Motor neuron (in vitro differentiated cells): ENCODE data around the gene FMNL2. TPM values are rescaled to one million over a fixed set of nuclear protein-coding genes. Genes with fewer than 3 reads are reported as not detected.

ENCODE experiments used
- ATAC-seq, 8 experiments: fragments of 200-7000 bp; cut with Tn5 transposase; replicated peaks in 6 of 8; 2 replicates each; pipeline ENCODE4 v1.8.0; 2021; ENCODE audit warnings: mild to moderate bottlenecking in 8 of 8, moderate library complexity in 8 of 8
- H3K27ac ChIP-seq, 2 donors: fragments of 250-450 bp; sonication (Bioruptor Pico); 2 replicates each; pipeline ENCODE4 v1.9.0; 2021; ENCODE audit warnings: antibody characterized with exemption in 2 of 2, mild to moderate bottlenecking in 2 of 2, moderate library complexity in 1 of 2
- H3K4me1 ChIP-seq, 2 donors: fragments of 250-450 bp; sonication (Bioruptor Pico); replicated peaks in 1 of 2; 2 replicates each; pipeline ENCODE4 v1.6.1; 2021; ENCODE audit warnings: antibody characterized with exemption in 2 of 2, mild to moderate bottlenecking in 2 of 2, moderate library complexity in 1 of 2
- H3K4me3 ChIP-seq, 5 donors: fragments of 250-450 bp; sonication (Bioruptor Pico); 2 replicates each; pipeline ENCODE4 v1.9.0; 2021; ENCODE audit warnings: antibody characterized with exemption in 5 of 5, mild to moderate bottlenecking in 5 of 5, moderate library complexity in 4 of 5
- WGBS, 10 experiments: fragments of 450-650 bp; shearing (Covaris generic); methylation state at CpG; one replicate each; pipeline ENCODE4 v1.0.0; 2022; 5-methylcytosine and 5-hydroxymethylcytosine counted together
- in situ Hi-C, 9 experiments: fragments of 400-800 bp; cut with MboI; loops; one replicate each; pipeline ENCODE4 v1.15.0; 2021; ENCODE audit warnings: low sequenced_read_pairs in 9 of 9, low pct_unique_long_range_greater_than_20kb in 2 of 9; ENCODE audit not compliant: unreplicated experiment in 9 of 9
- total RNA-seq, 8 experiments: library from RNA; unstranded; fragments of 300-600 nt; gene quantifications; 2 replicates each; pipeline versions ENCODE4 v1.2.3 to v1.2.4, GENCODE V29; 2022

Gene FMNL2
- total RNA-seq, 8 experiments from 2014 or later = 28.9 to 179 (median 64.2) TPM

DNA sequence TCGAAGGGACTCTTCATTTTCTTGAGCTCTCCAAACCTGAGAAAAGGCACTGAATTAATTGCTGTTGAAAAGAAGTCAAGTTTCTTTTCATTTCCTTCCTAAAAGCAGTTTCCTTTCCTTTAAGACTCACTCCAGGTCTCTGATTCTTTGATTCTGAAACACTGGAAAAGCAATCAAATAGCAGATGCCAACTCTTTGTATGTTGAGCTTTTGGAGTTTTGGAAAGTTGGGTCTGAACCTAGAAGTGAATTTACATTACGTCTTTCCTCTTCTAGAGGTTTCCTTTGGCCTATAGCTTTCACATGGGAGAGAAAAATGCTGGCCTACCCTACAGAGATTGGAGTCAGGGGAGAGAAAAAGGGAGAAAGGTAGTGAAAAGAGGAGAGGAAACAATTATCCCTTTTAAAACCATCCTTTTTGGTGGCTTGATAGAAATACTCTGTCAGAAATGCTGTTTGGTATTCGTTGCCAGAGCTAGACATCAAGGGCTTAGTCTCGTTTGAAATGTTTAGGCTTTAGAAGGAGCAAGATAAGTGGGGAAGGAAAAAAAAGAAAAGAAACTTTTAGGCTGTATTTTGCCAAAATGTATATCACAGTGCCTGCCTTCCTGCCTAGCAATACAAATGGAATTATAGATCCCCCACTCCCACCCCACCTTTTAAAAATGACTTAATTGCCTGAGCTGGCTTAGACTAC, 194.6 kb downstream of the FMNL2 start:
- no peak overlapping the region for H3K4me3 ChIP-seq
- no peak overlapping the region for H3K27ac ChIP-seq
- ATAC-seq = no peak
- WGBS, 10 experiments = 50 to 96% (median 78%) methylated on average over 1 to 4 of the region's 4 CpGs
- peaks cover 0 to 3% of the 10 kb centered on the region in 2 donors for H3K4me1 ChIP-seq
- in situ Hi-C loops = no loop called here

GRCh38 chr2:152532241-152532640, 197.3 kb downstream of the FMNL2 start:
- H3K4me1 ChIP-seq = peaks cover 2 to 22% of the 10 kb centered on the region in 2 donors
- no peak overlapping the region for H3K4me3 ChIP-seq
- no peak for ATAC-seq
- 25 to 100% (median 96%) methylated on average over 1 to 3 of the region's 3 CpGs for WGBS, 10 experiments
- in situ Hi-C loops = no loop called here
- no peak overlapping the region for H3K27ac ChIP-seq

- peaks cover 2 to 22% of the 10 kb centered on the region in 2 donors for H3K4me1 ChIP-seq
- 37 to 81% (median 64%) methylated on average over 2 to 7 of the region's 7 CpGs for WGBS, 10 experiments
- no peak overlapping the region for H3K4me3 ChIP-seq
- in situ Hi-C loops = no loop called here
- no peak overlapping the region for H3K27ac ChIP-seq
- ATAC-seq = no peak
Observed at GRCh38 chr2:152534460-152535135, 199.6 kb downstream of the FMNL2 start.

GRCh38 chr2:152537081-152537651, 202.2 kb downstream of the FMNL2 start:
- in situ Hi-C loops = no loop called here
- WGBS, 10 experiments = 48 to 95% (median 83%) methylated on average over 1 to 9 of the region's 9 CpGs
- H3K27ac ChIP-seq = no peak overlapping the region
- H3K4me1 ChIP-seq = peaks cover 2 to 22% of the 10 kb centered on the region in 2 donors
- no peak overlapping the region for H3K4me3 ChIP-seq
- ATAC-seq = no peak

GRCh38 chr2:152539424-152539823, 204.4 kb downstream of the FMNL2 start:
- in situ Hi-C loops = no loop called here
- no peak for ATAC-seq
- Histone ChIP-seq H3K4me3 (no peak overlapping the region), H3K4me1 (peaks cover 14 to 27% of the 10 kb centered on the region in 2 donors), H3K27ac (no peak overlapping the region)
- WGBS, 10 experiments = 86 to 100% (median 100%) methylated on average over 1 to 2 of the region's 2 CpGs; no CpG with 5 or more reads in 4 of the 10 experiments

- 33 to 100% (median 93%) methylated on average over 1 to 2 of the region's 3 CpGs; no CpG with 5 or more reads in 2 of the 10 experiments for WGBS, 10 experiments
- Histone ChIP-seq H3K4me3 (no peak overlapping the region), H3K27ac (no peak overlapping the region), H3K4me1 (peaks cover 13 to 21% of the 10 kb centered on the region in 2 donors)
- no peak for ATAC-seq
- in situ Hi-C loops = no loop called here
Observed at GRCh38 chr2:152541712-152542111, 206.7 kb downstream of the FMNL2 start.

DNA sequence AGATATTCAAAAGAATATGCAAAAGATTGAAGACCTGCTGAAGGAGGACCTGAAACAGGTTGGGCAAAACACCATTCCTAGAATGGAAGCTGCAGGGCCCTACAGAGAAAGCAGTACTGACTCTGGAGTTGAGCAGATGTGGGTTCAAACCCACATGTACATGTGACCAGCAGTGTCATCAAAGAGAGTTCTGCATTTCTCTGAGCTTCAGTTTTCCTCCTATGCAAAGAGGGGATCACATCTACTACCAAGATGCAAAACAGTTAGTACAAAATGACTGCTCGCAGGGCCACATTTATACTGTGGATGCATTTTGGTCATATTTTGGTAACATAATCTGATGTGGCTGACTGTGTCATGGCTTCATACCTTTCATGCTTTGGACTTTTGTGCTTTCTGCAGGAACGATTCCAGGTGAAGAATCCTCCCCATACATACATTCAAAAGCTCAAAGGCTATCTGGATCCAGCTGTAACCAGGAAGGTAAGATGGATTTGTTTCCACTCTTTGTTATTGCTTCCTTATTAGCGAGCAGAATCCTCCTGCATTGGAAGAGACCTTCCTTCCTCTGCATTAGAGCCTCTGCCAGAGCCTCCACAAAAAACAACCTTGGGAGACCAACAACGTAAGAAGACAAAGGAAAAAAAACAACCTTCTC, 207.5 kb downstream of the FMNL2 start:
- no peak for ATAC-seq
- WGBS, 10 experiments = 0 to 100% (median 80%) methylated on average over 1 to 4 of the region's 4 CpGs; no CpG with 5 or more reads in 1 of the 10 experiments
- Histone ChIP-seq H3K27ac (no peak overlapping the region), H3K4me3 (no peak overlapping the region), H3K4me1 (peaks cover 9 to 21% of the 10 kb centered on the region in 2 donors)
- in situ Hi-C loops = no loop called here

- peak overlapping the region in 1 of 2 donors; percentile 13 for H3K27ac ChIP-seq
- H3K4me3 ChIP-seq = no peak overlapping the region
- in situ Hi-C loops = no loop called here
- peaks cover 15 to 21% of the 10 kb centered on the region in 2 donors for H3K4me1 ChIP-seq
- ATAC-seq = peak in 7 of 8 experiments; percentile 76 to 93 (median 90)
- 0 to 83% (median 17%) methylated on average over 1 to 3 of the region's 4 CpGs; no CpG with 5 or more reads in 3 of the 10 experiments for WGBS, 10 experiments
Observed at GRCh38 chr2:152542995-152543481, 208.1 kb downstream of the FMNL2 start.

- no peak for ATAC-seq
- Histone ChIP-seq H3K4me3 (no peak overlapping the region), H3K27ac (no peak overlapping the region), H3K4me1 (peaks cover 21 to 22% of the 10 kb centered on the region in 2 donors)
- in situ Hi-C loops = no loop called here
- WGBS, 10 experiments = 75 to 100% (median 94%) methylated on average over 1 to 4 of the region's 4 CpGs; no CpG with 5 or more reads in 1 of the 10 experiments
Observed at GRCh38 chr2:152543717-152544116, 208.7 kb downstream of the FMNL2 start.

DNA sequence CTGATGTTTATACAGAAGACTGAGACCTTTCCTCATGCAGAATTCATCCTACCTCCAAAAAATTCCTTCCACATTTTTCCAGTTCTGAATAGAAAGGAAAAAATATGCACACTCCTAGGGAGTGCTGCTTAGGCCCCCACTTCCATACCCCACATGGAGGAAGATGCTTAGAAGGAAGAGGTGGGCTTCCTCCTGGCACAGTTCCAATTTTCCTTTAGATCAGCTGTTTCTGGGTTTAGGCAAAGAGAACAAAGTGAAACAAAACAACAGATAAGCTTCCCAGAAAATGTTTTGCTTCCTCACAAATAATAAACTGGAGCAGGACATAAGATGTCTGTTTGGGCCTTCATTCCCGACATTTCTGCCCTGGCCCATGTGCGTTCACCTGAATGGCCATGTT, 209.7 kb downstream of the FMNL2 start:
- in situ Hi-C loops = no loop called here
- no peak for ATAC-seq
- no peak overlapping the region for H3K4me3 ChIP-seq
- no peak overlapping the region for H3K27ac ChIP-seq
- whole genome bisulfite sequencing, 10 experiments = 69 to 100% (median 81%) methylated on average over 1 to 2 of the region's 2 CpGs; no CpG with 5 or more reads in 4 of the 10 experiments
- H3K4me1 ChIP-seq = peaks cover 21 to 22% of the 10 kb centered on the region in 2 donors

DNA sequence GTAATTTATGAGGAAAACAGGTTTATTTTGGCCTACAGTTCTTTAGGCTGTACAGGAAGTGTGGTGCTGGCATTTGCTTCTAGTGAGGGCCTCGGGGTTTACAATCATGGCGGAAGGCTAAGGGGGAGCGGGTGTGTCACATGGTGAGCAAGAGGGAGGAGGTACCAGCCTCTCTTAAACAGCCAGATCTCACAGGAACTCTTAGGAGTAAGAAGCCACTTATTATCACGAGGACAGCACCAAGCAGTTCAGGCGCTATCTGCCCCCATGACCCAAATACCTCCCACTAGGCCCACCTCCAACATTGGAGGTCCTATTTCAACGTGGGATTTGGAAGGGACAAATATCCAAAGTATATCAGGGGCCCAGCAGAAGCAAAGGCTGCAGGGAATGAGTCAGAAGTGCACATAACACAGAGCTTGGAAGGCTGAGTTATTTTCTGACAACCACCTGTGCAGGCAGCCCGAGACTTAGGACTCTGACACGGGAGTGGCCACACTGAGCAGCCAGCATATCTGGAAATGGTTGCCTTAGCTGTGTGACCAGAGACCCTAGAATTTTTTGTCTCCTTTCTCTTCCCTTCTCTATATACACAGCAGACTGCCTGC, 211.4 kb downstream of the FMNL2 start:
- 68 to 100% (median 82%) methylated on average over 1 to 8 of the region's 8 CpGs; no CpG with 5 or more reads in 2 of the 10 experiments for WGBS, 10 experiments
- in situ Hi-C loops = no loop called here

DNA sequence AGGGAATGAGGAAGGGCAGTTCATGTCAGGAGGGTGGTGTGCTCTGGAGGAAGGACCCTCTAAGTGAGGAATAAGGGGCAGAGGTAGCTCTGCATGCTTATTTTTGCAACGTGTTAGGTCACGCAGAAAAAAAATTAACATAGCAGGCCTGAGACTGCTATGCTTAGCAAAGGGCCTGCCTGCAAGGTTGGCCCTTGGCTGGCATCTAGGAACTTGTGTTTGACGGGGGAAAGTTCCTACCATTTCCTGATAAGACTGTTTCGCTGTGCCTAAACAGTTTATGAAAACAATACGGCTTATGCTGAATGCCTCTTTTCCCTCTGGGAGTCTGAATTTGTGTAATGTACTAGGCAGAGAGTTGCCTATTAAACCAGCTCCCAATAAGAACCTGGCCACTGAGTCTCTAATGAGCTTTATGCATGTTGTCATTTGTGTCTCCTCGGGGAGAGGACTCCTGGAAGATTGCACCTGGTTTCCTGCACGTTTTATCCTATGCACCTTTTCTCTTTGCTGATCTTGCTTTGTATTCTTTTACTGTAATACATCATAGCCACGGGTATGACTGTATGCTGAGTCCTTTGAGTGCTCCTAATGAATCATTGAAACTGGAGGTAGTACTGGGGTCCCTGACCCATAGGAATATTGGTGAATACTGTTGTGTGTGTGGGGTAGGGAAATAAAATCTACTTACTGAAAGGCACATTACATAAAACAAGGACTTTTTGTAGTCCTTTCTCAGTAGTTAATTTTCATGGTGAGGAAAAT, 213.3 kb downstream of the FMNL2 start:
- peak in 1 of 8 experiments; percentile 32 for ATAC-seq
- WGBS, 10 experiments = 67 to 100% (median 87%) methylated on average over 1 to 6 of the region's 8 CpGs
- Histone ChIP-seq H3K4me1 (peaks cover 10 to 14% of the 10 kb centered on the region in 2 donors), H3K27ac (no peak overlapping the region), H3K4me3 (no peak overlapping the region)
- in situ Hi-C loops = no loop called here

More for the DNA sequence above, 211.4 kb downstream of the FMNL2 start:
- Histone ChIP-seq H3K4me3 (no peak overlapping the region), H3K4me1 (peaks cover 21 to 22% of the 10 kb centered on the region in 2 donors), H3K27ac (no peak overlapping the region)
- ATAC-seq = peak in 1 of 8 experiments; percentile 44
